Dermis microvascular lymphatic vessel endothelial cell (primary cell): ENCODE measurements around the gene SCAMP2. TPM values are rescaled to one million over a fixed set of nuclear protein-coding genes. Genes with fewer than 3 reads are reported as not detected.
A peak's percentile ranks its signal among the peaks of the same experiment; 100 is the strongest.
"Not testable (repeated sequence)": the region's sequence is repeated elsewhere in the genome, so short reads cannot be mapped to it uniquely, and the experiment has no call there.

Source experiments
- DNase-seq, 2 donors: peaks; one replicate each; pipeline versions ENCODE4 v3.0.0 to v3.0.0-alpha.2; 2010; ENCODE audit warnings: low read depth in 2 of 2
- total RNA-seq: library from RNA; depleted of rRNA; stranded (reverse); fragments of >200 nt; gene quantifications from 2 replicates; pipeline ENCODE4 v1.2.1, GENCODE V29; 2014

SCAMP2 gene
- 12.3 and 24.3 TPM in 2 replicates for total RNA-seq

- DNase-seq = peak; percentile 91 to 97
Observed at GRCh38 chr15:74873036-74873755, at the start of gene SCAMP2. SCAMP2 (minus strand) TSS chr15:74873365; CDS start chr15:74873255, 110 bp downstream.

- peak; percentile 62 to 87 for DNase-seq
Observed at GRCh38 chr15:74920456-74920855, 47.3 kb upstream of the SCAMP2 start.

GRCh38 chr15:74917676-74918075, 44.5 kb upstream of the SCAMP2 start:
- DNase-seq = no peak

- not testable (repeated sequence) for DNase-seq
Observed at GRCh38 chr15:74913799-74914198, 40.6 kb upstream of the SCAMP2 start.

GRCh38 chr15:74913041-74913440, 39.9 kb upstream of the SCAMP2 start:
- no peak for DNase-seq

GRCh38 chr15:74908635-74909034, 35.5 kb upstream of the SCAMP2 start:
- DNase-seq = no peak

- DNase-seq = peak in 1 of 2 donors; percentile 18
Observed at GRCh38 chr15:74907163-74907870, 34.2 kb upstream of the SCAMP2 start.

GRCh38 chr15:74906450-74907162, 33.4 kb upstream of the SCAMP2 start, which contains the start of gene FAM219B:
FAM219B (minus strand) TSS chr15:74906851; CDS start chr15:74906800, 51 bp downstream.
- DNase-seq = peak; percentile 67 to 89

GRCh38 chr15:74906067-74906449, 32.9 kb upstream of the SCAMP2 start:
- DNase-seq = peak in 1 of 2 donors; percentile 31

GRCh38 chr15:74904190-74904805, 31.1 kb upstream of the SCAMP2 start:
- DNase-seq = no peak

GRCh38 chr15:74903676-74904075, 30.5 kb upstream of the SCAMP2 start:
- DNase-seq = no peak

GRCh38 chr15:74902295-74903075, 29.3 kb upstream of the SCAMP2 start:
- DNase-seq = no peak

- peak in 1 of 2 donors; percentile 56 for DNase-seq
Observed at GRCh38 chr15:74901612-74902063, 28.5 kb upstream of the SCAMP2 start.

GRCh38 chr15:74897300-74897701, 24.1 kb upstream of the SCAMP2 start:
- no peak for DNase-seq

GRCh38 chr15:74896316-74896715, 23.2 kb upstream of the SCAMP2 start:
- DNase-seq = no peak

GRCh38 chr15:74895830-74896229, 22.7 kb upstream of the SCAMP2 start:
- no peak for DNase-seq

- DNase-seq = not testable (repeated sequence)
Observed at GRCh38 chr15:74894383-74894782, 21.2 kb upstream of the SCAMP2 start.

GRCh38 chr15:74893627-74894026, 20.5 kb upstream of the SCAMP2 start:
- DNase-seq = no peak

GRCh38 chr15:74892931-74893330, 19.8 kb upstream of the SCAMP2 start:
- DNase-seq = no peak

GRCh38 chr15:74892313-74892712, 19.1 kb upstream of the SCAMP2 start:
- no peak for DNase-seq

GRCh38 chr15:74891469-74891868, 18.3 kb upstream of the SCAMP2 start:
- DNase-seq = no peak
